ENCODE measurements around the gene ACTN1. TPM values are rescaled to one million over a fixed set of nuclear protein-coding genes. Genes with fewer than 3 reads are reported as not detected.
A peak's percentile ranks its signal among the peaks of the same experiment; 100 is the strongest.

The ACTN1 gene
- total RNA-seq, 1 donor from 2014 or later: 90.5 TPM

DNA sequence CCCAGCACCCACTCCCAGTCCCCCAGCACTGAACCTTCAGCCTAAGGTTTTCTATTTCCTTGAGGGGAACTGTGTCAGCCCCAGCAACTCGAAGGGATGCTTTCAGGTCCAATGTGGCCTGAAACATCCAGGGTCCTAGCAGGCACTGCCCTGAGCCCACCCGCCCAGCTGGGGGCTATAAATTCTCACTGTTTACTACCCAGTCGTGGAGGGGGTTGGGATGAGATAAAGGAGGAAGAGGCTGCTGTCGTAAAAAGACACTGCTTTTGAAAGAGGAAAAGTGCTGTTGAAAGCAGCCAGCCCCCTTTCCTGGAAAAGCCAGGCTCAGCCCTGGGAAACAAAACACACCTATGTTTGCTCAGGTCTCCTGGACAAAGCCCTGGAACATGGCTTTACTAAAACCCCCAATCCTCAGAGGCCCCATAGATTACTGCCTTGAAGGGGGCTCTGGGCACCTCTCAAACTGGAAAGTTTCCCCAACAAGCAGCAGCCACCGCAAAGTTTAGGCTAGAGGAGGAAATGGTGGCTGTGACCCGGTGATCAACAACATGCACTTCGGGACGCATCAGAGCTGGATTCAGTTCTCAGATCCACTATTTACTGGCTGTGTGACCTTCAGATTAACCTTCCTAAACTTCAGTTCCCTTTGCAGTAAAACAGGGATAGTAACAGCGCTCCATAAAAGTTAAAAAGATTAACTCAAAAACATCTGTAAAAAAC, 51.0 kb downstream of the ACTN1 start:
- intact Hi-C loops (cut with micrococcal nuclease): no loop called here
- ATAC-seq: no peak
- DNase-seq: no peak

DNA sequence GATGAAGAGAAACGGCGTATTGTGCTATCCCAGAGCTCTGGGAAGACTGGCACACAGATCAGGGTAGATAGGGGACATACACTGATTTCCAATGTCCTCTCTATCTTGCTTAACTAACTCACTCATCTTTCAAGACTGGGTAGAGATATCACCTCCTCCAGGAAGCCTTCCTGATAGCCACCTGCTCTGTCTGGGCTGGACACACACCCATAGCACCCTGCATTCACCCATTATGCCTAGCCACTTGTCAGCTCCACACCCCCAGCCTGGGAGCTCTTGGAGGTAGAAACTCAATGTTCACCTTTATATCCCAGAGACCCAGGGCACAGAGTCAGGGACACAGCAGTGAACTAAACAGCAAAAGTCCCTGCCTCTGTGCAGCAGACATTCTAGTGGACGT, 52.0 kb downstream of the ACTN1 start:
- intact Hi-C loops (cut with micrococcal nuclease): no loop called here
- no peak for DNase-seq
- no peak for ATAC-seq

DNA sequence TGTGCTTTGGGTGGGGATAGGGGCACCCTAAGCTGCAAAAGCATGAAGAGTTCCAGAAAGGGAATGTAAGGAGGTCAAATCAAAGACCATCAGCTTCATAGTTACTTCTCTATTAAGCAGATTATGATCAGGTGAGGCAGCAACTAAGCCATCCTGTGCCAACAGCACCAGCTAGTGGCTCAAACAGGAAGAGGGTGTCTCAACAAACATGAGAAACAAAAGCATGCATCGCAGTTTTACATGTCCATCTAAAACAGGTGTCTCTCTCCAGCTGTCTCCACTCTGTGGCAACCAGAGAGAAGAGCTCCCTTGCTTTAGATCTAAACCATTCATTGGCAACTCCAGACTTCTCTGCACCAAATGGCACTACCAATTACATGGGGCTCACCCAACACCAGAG, 52.9 kb downstream of the ACTN1 start:
- intact Hi-C loops (cut with micrococcal nuclease): no loop called here
- no peak for DNase-seq
- ATAC-seq: no peak

DNA sequence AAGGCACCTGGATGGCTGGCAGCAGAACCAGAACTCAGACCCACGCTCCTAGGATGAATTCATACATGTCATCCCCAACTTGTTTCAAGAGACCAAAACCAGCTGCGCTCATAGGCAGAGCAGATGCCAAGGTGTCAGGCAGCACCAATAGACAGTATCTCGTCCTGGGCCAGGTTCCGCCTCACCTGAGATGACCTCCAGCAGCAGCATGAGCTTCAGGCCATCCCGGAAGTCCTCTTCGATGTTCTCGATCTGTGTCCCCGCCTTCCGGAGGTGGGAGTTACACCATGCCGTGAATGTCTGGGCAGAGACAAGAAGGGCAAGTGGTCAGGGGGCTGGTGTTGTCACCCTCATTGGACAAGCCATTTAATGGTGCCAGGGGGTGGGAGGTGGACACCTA, 53.7 kb downstream of the ACTN1 start:
- DNase-seq (no peak), ATAC-seq (no peak)
- intact Hi-C loops (cut with micrococcal nuclease): no loop called here

DNA sequence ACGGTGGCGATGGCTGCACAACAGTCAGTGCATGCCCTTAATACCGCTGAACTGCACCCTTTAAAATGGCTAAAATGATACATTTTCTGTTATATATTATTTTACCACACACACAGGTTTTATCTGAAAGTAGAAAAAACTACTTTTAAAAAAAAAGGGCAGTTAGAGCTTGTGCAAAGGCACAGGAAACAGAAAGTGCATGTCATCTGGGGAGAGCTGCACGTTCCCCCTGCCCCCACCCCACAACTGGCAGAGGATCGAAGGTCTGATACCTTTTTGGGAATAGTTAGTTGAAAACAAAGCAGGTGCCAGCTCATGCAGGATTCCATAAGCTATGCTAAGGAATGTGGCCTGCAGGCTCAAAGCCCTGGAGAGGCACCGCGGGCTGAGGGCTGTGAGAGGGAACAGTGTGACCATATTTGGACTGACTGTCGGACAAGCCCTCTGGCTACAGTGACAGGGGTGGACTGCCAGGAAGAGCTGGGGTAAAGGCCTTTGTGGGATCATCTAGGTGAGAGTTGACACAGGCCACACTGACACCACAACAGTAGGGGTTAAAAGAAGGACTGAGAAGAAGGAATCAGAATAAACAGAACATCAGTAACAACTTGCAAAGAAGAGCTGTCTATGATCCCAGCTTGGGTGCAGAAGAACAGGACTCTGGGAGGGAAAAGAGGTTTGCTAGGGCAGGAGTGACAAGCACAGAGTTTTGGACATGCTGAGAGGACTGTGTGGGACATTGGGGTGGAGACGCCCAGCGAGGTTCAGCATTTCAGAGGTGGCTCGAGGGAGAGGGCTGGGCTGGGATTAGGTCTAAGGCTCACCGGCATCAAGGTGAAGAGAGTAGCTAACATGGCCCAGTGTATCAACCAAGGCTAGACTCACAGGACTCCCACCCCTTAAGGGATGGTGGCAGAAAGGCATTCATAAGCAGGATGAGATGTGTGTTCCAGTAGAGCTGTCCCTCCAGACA, 54.6 kb downstream of the ACTN1 start:
- intact Hi-C loops (cut with micrococcal nuclease): no loop called here
- DNase-seq: no peak
- ATAC-seq: peak; percentile 74

DNA sequence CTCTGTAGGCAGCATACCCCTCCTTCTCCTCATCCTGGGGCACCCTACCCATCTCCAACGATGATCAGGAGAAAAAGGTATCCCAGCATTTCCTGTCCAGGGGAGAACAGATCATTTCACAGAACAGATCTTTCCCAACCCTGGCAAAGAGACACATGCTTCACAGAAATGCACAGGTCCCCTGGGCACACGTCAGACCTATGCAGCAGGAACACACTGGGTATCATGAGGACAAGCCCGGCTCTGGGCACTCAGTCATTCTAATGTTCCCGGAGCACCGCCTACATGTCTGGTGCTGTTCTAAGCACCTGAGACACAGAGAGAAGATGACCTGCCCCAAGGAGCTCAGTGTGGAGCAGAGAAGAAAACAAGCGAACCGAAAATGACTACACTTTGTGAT, 56.2 kb downstream of the ACTN1 start:
- no peak for DNase-seq
- intact Hi-C loops (cut with micrococcal nuclease): no loop called here
- peak; percentile 29 for ATAC-seq

DNA sequence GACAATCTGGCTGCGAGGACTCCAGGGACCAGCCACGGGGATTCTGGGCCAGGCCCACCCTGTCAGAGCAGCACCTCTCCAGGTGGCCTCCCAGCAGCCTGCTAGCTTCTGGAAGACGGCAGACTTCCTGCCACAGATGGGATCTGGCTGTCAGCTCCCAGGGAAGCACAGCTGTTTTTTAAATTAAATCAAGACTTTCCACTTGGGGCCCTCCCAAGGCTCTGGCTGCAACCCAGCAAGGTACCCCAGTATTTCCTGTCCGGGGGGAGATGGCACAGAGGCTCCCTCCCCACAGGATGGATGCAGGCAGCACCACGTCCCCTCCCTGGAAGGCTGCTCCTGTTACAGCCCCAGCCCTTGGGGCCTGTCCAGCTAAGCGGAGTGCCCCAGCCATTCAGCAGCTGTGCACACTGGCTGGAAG, 56.9 kb downstream of the ACTN1 start:
- DNase-seq (peak; percentile 47), ATAC-seq (peak; percentile 43)
- intact Hi-C loops (cut with micrococcal nuclease): no loop called here

DNA sequence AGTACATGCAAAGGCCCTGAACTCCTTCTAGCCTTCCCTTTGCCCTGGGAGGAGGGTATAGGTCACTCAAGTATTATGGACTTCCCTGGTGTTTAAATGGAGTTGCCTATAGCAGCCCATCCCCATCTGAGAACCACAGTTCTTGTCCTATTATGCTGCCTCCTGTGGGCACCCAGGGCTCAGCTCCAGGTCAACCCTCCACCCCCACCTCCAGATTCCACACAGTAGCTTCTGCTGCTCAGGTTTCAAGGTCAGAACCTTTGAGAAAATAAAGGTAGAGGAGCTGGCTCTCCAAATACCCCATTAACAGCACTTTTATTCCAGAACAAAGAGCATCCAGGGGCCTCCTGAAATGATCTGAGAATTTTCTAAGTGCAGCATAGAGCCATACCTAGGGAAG, 57.4 kb downstream of the ACTN1 start:
- DNase-seq: no peak
- intact Hi-C loops (cut with micrococcal nuclease): no loop called here
- no peak for ATAC-seq

DNA sequence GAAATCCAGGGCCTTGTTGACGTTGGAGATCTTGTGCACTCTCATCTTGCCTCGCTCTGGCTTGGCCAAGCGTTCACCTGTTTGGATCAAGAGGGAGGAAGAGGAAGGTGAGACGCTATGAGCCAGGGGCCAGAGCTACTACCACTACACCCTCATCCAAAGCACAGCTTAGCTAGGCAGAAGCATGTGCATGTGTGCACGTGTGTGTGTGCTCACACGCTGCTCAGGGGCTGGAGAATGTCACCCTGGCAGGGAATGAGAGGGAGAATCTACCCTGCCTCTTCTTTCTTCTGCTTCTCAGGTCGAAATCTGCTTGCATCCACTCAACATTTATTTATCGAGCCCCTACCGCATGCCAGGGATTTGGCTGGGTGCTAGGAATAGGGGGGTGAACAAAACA, 58.1 kb downstream of the ACTN1 start:
- DNase-seq: no peak
- intact Hi-C loops (cut with micrococcal nuclease): no loop called here
- ATAC-seq: no peak

DNA sequence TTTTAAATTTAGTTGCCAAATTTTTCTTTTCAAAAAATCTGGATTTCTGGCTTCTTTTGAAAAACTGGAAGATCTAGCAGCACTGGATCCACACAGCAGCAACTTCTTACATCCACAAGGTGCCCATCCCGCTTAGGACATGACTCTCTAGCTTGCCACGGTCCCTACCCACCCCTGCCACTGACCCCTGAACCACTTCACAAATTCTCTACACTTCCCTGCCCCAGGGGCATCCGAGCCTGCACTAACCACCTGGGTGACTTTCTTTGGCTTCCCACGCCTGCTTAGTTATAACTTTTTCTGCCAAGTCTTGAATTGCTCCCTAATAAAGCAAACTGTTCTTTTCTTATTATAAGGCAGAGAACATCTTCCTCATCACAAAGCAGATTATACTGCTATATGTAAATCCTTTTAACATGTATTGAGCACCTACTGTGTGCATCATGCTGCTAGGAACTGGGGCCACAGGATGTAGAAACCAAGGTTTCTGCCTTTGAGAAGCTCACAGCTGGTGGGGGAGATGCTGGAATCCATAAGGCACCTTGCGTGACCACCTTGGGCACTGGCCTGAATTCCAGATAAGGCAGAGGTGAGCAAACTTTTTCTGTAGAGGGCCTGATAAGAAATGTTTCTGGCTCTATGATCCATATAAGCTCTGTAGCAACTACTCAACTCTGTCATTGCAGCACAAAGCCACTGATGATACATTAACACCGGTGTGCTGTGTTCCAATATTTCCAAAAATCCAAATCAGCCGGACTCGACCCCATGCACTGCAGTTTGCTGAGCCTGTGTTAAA, 59.8 kb downstream of the ACTN1 start:
- intact Hi-C loops (cut with micrococcal nuclease): no loop called here
- DNase-seq: no peak

DNA sequence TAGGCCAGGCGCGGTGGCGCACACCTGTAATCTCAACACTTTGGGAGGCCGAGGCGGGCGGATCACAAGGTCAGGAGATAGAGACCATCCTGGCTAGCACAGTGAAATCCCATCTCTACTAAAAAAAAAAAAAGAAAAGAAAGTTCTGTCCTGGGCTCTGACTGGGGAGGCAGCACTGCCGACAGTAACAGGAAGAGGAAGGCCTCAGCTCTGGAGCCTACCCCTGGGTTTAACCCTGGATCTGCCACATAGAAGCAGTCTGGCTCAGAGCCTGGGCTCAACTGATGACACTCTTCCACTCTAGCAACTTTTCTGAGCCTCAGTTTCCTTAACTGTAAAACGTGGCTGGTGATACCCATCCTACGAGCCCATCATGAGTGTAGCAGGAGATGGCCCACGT, 60.5 kb downstream of the ACTN1 start:
- DNase-seq (no peak), ATAC-seq (no peak)
- intact Hi-C loops (cut with micrococcal nuclease): no loop called here

More for the DNA sequence above, 59.8 kb downstream of the ACTN1 start:
- ATAC-seq: no peak

DNA sequence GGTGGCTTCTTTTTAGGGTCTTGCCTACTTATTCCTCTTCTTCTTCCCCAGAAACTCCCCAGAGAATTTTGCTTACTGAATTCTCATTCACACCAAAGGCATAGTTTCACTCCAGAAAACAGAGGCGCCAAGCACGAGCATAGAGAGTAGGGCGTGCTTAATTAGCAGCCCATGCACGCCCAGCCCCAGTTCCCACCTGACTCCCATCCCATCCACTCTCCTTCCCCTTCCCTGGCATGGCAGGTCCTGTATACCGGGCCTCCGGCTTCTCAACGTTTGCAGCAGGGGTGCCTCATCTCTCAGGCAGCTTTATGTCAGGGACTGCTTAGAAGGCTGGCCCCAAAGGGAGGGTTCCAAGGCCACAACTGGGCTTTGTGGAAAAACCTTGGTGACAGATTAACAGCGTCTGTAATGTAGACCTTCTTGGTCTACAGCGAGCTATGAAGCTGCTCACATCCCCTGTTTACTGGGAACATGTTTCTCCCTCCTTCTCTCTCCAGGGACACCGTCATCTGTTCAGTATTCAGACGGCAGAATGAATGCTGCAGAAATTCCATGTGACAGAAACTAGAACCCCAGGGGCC, 62.7 kb downstream of the ACTN1 start:
- intact Hi-C loops (cut with micrococcal nuclease): no loop called here
- ATAC-seq: no peak
- no peak for DNase-seq

DNA sequence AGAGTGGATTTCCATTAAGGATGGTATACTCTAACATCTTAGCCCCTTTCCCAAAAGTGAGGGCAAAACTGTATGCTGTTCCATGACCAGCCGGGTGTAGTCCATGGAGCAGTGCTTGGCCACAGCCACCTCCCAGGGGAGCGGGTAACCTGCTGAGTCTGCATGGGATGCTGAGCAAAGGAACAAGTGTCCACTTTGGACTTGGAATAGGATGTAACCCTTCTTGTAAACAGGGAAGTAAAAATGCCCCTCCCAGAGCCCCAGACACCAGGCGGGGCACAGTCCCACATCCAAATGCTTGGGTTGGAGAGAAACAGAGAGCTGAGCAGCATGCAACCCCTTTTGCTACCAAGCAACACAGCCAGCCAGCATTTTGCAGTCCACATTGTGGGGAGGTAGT, 65.6 kb downstream of the ACTN1 start:
- intact Hi-C loops (cut with micrococcal nuclease): loop anchor here (5.0 kb wide), 2 partner anchors 89 to 179 kb away; no protein-coding TSS in a partner anchor
- ATAC-seq: no peak
- DNase-seq: no peak

DNA sequence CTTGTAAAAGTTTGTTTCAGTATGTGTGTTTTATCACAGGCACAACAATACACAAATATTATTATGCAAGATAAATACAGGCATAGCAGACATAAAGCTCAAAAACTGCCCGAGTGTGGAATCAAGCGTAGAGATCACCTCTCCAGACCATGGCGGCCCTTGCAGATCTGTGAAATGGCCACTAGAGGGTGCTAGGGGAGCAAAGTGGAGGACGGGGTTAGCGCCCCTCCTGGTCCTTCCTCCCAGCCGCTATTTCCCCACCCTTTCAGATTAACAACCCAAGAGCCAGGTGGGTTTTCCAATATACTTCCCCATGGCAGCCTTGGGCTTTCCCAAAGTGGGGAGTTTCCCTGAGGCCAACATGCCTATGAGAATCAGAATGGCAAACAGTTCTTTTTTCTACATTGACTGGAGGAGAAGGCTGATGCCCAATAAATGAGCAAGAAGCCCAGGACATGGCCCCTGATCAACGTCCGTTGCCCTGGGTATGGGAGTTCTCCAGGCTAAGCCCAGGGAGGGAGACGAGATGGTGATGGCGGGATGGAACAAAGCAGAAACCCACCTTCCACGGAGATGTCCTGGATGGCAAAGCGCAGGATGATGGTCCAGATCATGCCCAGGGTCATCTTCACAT, 67.4 kb downstream of the ACTN1 start:
- DNase-seq: peak; percentile 75
- intact Hi-C loops (cut with micrococcal nuclease): loop anchor here (5.0 kb wide), 2 partner anchors 91 to 181 kb away; no protein-coding TSS in a partner anchor
- peak; percentile 92 for ATAC-seq

DNA sequence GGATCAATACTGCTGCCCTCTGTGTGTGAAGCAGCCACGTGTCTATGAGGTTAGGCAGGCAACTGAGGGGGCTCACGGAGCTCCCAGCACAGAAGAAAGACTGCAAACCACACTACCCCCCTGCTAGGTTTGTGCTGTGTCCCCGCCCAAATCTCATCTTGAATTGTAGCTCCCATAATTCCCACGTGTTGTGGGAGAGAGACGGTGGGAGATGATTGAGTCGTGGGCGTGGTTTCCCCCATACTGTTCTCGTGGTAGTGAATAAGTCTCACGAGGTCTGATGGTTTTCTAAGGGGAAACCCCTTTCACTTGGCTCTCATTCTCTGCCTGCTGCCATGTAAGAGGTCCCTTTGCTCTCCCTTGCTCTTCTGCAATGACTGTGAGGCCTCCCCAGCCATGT, 68.6 kb downstream of the ACTN1 start:
- no peak for ATAC-seq
- no peak for DNase-seq
- intact Hi-C loops (cut with micrococcal nuclease): loop anchor here (5.0 kb wide), 2 partner anchors 92 to 182 kb away; no protein-coding TSS in a partner anchor

DNA sequence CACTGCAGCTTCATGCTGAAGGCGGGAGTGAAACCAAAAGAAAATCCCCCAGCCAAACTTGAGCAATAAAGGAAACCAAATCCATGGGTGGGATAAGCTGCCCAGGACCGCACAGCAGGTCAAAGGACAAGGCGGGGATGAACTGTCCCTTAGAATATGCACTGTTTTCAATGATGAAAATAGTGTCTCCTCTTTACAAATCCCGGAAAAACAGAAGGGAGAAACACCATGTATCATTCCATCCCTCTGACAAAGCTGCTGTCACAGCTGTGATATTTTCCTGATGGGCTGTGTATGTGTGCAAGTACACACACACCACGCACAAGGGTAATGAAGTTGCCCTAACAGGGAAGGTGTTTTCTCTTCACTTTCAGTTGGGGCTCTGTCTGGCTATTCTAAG, 70.3 kb downstream of the ACTN1 start:
- intact Hi-C loops (cut with micrococcal nuclease): no loop called here
- DNase-seq: no peak
- no peak for ATAC-seq

DNA sequence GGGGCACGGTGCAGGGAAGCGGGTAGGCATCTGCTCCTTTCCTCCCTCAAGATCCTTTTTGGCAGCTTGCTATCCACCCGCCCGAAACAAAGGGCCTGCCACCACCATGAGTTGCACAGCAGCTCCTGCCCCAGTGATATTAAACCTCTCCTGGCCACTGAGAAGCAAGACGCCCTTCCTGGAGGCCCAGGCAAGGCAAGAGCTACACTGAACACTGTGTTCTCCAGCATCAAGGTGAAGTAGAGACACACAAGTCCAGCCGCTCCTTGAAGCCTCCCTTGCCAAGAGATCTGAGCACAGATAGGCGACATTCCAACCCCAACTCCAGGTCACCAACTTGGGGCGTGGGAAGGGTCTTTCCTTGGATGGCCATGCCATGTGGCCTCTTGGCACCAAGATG, 70.9 kb downstream of the ACTN1 start:
- ATAC-seq (no peak), DNase-seq (no peak)
- intact Hi-C loops (cut with micrococcal nuclease): no loop called here

DNA sequence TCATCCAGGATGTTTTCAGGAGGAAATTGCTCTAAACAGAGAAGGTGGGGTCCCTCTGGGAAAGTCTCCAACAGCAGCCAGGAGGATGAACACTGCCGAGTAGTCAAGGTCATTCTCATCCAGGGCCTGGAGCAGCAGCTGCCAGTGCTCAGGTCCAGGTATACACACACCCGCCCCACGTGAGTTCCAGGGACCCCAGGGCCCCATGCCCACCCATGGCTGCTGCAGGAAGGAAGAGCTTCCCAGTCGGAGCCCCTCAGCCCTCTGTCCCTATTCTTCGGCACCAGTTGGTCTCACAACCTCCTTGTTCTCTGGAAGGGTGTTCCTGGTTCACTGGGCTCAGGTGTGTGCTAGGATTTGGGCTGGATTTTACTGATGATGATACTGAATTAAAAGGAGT, 72.7 kb downstream of the ACTN1 start:
- ATAC-seq (no peak), DNase-seq (no peak)
- intact Hi-C loops (cut with micrococcal nuclease): no loop called here
